DND-41 (cell line): Measurements from ENCODE around the gene TAB2.

ENCODE experiments used
- EZH2 ChIP-seq: IDR thresholded peaks from 3 replicates; pipeline ENCODE4 v1.6.1; 2012; ENCODE audit warnings: borderline replicate concordance, low read depth, mild to moderate bottlenecking, moderate library complexity, low read length, inconsistent platforms; ENCODE audit not compliant: severe bottlenecking
- TF ChIP-seq, protein P1 (sequence below): IDR thresholded peaks from 2 replicates; pipeline ENCODE4 v1.5.1; 2012; ENCODE audit warnings: borderline replicate concordance, low read length, moderate library complexity, mild to moderate bottlenecking; ENCODE audit not compliant: poor library complexity, severe bottlenecking; ENCODE audit errors: extremely low read depth

DNA sequence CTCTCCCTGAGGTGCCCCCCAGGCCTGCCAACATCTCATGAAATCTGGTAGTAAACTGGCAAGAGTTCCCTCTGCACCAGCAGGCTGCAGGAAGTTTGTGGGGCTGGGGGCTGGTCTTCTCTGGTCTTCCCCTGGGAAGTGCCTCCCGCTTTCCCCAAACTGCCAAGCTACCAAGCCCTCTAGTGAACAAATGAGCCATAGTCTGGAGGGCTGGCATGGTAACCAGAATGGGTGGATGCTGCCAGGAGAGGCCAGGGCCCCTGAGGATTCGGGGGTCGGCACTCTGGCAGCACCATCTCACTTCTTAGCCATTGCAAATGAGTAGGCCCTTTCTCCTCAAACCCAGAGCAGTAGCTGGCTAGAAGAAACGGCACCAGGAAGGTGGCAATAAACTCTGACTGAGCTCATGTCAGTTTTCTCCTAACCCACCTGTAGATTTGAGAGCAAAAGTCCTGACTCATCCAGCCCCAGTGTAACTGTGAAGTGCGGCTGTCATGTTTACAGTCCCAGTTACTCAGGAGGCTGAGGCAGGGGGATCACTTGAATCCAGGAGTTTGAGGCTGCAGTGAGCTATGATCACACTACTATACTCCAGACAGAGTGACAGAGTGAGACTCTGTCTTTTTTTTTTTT, 131.4 kb downstream of the TAB2 start:
- TF ChIP-seq, protein P1, sequence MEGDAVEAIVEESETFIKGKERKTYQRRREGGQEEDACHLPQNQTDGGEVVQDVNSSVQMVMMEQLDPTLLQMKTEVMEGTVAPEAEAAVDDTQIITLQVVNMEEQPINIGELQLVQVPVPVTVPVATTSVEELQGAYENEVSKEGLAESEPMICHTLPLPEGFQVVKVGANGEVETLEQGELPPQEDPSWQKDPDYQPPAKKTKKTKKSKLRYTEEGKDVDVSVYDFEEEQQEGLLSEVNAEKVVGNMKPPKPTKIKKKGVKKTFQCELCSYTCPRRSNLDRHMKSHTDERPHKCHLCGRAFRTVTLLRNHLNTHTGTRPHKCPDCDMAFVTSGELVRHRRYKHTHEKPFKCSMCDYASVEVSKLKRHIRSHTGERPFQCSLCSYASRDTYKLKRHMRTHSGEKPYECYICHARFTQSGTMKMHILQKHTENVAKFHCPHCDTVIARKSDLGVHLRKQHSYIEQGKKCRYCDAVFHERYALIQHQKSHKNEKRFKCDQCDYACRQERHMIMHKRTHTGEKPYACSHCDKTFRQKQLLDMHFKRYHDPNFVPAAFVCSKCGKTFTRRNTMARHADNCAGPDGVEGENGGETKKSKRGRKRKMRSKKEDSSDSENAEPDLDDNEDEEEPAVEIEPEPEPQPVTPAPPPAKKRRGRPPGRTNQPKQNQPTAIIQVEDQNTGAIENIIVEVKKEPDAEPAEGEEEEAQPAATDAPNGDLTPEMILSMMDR = no peak
- TF ChIP-seq EZH2 = no peak
